Sciatic nerve (tissue), 2 donors: ENCODE results near the gene TEX19. TPM values are rescaled to one million over a fixed set of nuclear protein-coding genes. Genes with fewer than 3 reads are reported as not detected.
A peak's percentile ranks its signal among the peaks of the same experiment; 100 is the strongest.

Source experiments
- ATAC-seq: fragments of 200-7000 bp; cut with Tn5 transposase; one replicate; pipeline ENCODE4 v1.9.1; 2020; ENCODE audit warnings: mild to moderate bottlenecking, moderate library complexity
- DNase-seq: peaks from one replicate; pipeline ENCODE4 v3.0.0-alpha.2; 2020; ENCODE audit warnings: low spot score
- intact Hi-C: fragments of 100-400 bp; cut with DNase I; formaldehyde crosslinking; loops from one replicate; pipeline ENCODE4 v1.14.2; 2022
- total RNA-seq: library from RNA; stranded (reverse); fragmentation: NEBNext Ultra II Directional; extraction: Animal tissue kit (Norgen Biotek cat#: 25700); gene quantifications from one replicate; pipeline ENCODE4 v1.2.1, GENCODE V29; 2021
- donor health status: DM: no; HTN: no; CAD: no.
- donor health status: DM: no; HTN: no; CAD: no.

Gene TEX19
- total RNA-seq, 1 donor from 2014 or later: not detected

DNA sequence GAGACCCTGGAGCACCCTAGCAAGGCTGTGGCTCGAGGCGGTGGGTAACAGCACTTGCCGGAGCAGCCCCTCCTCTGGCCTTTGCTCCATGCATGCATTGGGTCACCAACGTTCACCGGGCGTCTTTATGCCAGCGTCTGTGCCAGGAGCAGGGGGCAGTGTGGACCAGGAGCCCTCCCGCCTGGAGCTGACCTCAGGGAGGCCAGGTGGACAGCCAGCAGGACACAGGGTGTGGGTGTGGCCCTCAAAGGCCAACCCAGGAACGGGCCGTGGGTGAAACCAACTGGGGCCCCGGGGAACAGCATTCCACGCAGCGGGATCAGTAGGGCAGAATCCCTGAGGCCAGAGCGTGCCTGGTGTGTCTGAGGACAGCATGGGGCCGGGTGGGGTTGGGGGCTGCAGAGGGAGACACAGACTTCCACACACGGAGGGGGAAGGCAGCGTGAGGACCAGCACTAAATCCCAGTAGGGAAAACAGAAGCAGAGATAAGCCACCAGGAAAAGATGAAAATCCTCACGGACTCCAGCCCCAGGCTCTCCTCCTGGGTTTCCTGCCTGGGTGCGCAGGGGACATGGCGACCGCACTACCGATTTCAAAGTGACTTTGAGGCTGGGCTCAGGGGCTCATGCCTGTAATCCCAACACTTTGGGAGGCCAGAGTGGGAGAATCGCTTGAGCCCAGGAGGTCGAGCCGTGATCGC lies 38.8 kb upstream of the TEX19 start:
- ATAC-seq (no peak), DNase-seq (no peak)
- intact Hi-C loops: loop anchor here (5.0 to 10.0 kb wide), 2 partner anchors 83 to 115 kb away; no protein-coding TSS in a partner anchor

DNA sequence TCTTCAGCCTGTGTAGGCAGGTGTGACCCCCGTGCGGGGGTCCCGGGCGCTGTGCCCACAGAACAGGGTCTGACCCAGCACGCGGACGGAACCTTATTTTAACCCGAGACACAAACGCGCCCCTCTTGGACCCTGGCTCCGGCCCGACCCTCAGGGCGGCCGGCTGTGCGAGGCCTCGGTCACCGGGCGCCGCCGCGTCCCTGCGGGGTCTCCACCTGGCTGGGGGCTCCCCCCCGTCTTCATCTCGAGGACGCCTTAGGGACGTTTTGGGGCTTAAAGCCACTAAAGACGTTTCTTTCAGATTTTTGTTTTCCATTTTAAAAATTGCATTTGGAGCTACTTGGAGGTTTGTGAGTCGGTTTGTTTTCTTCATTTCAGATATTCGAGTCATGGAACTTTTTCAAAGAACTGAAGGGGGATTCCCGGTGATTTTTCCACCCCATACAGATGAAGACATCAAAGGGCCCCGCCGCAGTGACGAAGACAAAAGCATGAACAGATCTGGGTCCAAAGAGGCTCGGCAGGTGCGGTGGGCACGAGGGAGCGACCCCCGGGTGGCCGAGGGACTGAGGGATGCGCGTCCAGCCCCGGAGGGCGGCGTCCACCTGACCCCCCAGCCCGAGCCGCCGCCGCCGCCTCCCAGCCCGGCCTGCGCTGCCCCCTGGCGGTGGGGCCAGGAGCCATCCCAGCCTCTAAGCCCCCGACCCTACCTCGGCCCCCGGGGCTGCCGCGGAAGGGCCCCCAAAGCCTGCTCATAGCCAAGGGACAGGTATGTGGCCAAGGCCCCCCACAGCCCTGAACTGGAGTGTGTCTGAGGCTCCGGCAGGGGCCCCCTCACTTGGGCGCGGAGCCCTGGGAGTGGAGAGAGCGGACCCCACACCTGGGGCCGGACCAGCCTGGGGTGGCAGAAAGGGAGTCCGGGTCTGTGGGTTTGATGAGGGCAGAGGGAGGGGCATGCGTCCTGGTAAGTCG lies 37.8 kb upstream of the TEX19 start:
- DNase-seq (no peak), ATAC-seq (peak; percentile 35)
- intact Hi-C loops: loop anchor here (5.0 to 10.0 kb wide), 2 partner anchors 84 to 116 kb away; no protein-coding TSS in a partner anchor

DNA sequence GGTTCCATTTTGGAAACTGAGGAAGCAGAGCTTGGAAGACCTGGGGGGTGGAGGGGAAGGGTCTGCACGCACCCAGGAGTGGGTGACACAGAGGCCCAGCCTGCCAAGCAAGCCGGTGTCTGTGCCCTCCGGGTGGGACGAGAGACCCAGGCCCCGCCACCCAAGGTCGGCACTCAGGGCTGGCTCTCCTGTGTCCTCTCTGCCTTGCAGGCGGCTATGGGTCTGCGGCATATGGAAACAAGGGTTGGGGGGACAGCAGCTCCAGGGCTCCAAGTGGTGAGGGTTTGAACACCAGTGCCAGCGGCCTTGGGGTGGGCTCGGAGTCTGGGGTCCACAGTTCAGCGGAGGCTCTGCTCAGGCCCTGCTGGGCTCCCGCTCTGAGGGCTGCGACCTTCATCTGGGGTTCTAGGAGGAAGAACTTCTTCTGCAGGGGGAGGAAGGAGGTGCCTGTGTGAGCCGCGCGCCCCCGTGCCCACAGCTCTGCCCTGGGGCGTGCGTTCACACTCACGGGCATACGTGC lies 37.0 kb upstream of the TEX19 start:
- DNase-seq (no peak), ATAC-seq (no peak)
- intact Hi-C loops: loop anchor here (5.0 to 10.0 kb wide), 2 partner anchors 85 to 117 kb away; no protein-coding TSS in a partner anchor

- DNase-seq (no peak), ATAC-seq (no peak)
- intact Hi-C loops: loop anchor here (5.0 to 10.0 kb wide), 2 partner anchors 85 to 118 kb away; no protein-coding TSS in a partner anchor
These were observed 36.3 kb upstream of the TEX19 start for GRCh38 chr17:82322526-82323453.

GRCh38 chr17:82323514-82324234 lies 35.4 kb upstream of the TEX19 start:
- intact Hi-C loops: loop anchor here (5.0 to 10.0 kb wide), 2 partner anchors 86 to 119 kb away; no protein-coding TSS in a partner anchor
- DNase-seq (no peak), ATAC-seq (no peak)

DNA sequence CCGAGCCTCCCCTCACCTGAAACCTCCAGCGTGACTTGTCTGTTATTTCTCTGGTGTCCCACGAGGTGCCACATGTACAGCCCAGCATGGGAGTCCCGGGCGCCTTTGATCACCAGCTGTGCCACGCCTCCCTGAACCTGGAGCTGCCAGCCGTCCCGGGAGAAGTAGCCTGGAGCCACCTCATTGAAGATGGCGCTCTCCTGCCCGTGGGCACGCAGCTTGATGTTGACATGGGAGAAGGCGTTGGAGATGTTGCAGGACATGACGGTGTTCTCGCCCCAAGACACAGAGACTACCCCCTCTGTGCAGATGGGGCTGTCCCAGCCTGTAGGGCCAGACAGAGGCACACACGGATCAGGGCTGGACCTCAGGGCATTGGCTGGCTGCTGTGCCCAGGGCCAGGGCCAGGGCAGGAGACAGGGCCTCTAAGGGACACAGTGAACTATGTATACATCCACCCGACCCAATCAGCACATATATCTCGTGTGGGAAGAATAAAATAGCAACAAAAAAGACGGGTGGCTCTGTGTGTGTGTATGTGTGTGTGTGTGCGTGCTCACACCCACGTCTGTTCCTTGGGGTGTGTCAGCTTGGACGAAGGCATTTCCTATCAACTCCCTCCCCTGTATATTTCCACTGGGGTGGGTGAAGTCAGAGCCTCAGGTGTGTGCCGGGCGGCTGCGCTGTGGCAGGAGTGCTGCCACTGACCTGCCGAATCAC lies 34.3 kb upstream of the TEX19 start:
- ATAC-seq: no peak
- intact Hi-C loops: loop anchor here (5.0 to 10.0 kb wide), 2 partner anchors 87 to 120 kb away; no protein-coding TSS in a partner anchor
- no peak for DNase-seq

DNA sequence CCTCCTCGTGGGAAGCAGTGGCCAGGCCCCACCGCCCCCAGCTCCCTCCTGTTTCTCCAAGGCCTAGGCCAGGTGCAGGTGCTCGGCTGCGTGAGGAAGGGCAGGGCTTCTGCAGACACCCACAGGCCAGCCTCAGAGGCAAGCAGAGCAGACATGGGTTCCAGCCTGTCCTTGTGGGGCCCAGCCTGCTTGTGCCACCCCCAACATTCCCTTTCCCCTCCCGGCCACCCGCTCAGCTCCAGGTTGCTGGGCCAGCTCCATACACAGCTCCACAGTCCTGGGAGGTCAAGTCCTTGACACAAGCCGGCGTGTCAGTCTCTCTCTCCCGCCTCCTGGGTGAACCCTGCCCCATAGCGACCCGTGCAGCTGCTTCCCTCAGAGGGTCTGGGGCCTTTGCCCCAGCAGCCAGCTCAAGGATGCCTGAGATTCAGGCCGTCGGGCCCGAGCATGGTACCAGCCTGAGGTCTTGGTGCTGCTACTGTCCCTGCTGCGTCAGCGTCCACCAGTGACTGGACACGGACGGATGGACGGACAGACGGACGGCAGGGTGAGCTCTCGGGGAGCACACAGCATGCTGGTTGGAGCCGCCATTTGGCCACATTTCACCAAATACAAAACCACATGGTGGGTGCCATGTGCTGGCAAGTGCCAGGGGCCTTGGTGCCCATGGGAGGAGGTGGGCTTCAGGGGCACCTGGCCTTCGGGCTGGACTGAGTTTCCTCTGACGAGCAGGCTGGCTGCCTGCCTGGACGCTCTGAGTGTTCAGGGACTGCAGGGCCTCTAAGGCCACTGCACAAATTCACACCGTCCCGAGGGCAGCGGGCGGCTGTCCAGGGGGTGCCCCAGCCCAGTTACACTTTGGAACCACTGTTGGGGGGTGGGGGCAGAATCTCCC lies 33.5 kb upstream of the TEX19 start:
- intact Hi-C loops: loop anchor here (10.0 kb wide), 1 partner anchor 121 kb away; no protein-coding TSS in a partner anchor
- DNase-seq (no peak), ATAC-seq (no peak)

DNA sequence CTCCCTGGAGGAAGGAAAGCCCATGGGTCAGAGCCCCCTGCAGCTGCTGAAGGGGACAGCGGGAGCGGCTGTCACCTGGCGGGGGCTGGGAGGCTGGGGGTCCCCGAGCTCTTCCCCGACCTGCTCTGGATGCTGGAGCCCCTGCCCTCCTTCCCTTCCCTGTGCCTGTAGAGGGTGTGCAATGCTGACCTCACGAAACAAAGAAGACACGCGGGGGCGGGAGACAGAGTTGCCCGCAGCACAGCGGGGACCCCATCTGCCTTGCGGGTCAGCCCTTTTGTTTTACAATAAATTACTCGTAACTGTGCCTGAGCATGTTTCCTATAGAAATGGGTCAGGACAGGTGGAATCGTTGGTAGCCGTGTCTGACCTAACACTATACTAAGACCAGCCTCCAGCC lies 31.8 kb upstream of the TEX19 start:
- intact Hi-C loops: loop anchor here (10.0 kb wide), 1 partner anchor 122 kb away; no protein-coding TSS in a partner anchor
- no peak for ATAC-seq
- no peak for DNase-seq

- no peak for ATAC-seq
- intact Hi-C loops: loop anchor here (10.0 kb wide), 1 partner anchor 123 kb away; no protein-coding TSS in a partner anchor
- DNase-seq: no peak
These were observed 31.3 kb upstream of the TEX19 start for GRCh38 chr17:82327757-82328140.

GRCh38 chr17:82328141-82328993 lies 30.7 kb upstream of the TEX19 start:
- intact Hi-C loops: loop anchor here (10.0 kb wide), 1 partner anchor 124 kb away; no protein-coding TSS in a partner anchor
- ATAC-seq: no peak
- no peak for DNase-seq

GRCh38 chr17:82328994-82329507 lies 30.0 kb upstream of the TEX19 start:
- no peak for DNase-seq
- no peak for ATAC-seq
- intact Hi-C loops: loop anchor here (10.0 kb wide), 1 partner anchor 124 kb away; no protein-coding TSS in a partner anchor

DNA sequence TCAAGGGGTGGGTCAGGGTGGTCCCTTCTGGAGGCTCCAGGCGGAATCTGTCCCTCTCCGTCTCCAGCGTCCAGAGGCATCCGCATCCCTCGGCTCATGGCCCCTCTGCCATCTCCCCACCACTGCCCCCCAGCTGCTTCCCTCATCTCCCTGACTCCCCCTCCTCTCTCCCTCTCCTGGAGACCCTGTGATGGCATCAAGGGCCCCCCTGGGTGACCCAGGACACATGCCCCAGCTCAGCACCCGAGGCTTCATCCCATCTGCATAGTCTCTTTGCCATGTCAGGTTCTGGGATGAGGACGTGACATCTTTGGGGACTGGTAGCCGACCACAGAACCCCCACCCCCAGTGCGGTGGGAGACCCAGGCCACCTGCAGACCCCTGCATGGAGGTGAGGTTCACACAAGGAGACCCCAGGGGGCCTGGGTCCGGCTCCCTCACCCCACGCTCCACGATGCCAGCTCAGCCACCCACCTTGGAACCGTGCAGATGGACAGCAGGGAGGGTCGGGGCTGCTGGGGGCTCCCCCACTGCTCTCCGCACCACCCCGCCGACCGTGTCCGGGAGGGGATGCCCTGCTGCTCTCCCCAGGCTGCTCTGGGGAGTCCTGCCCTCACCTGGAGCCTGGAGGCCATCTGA lies 29.2 kb upstream of the TEX19 start:
- ATAC-seq: no peak
- intact Hi-C loops: loop anchor here (10.0 kb wide), 1 partner anchor 125 kb away; no protein-coding TSS in a partner anchor
- no peak for DNase-seq

- intact Hi-C loops: no loop called here
- ATAC-seq (no peak), DNase-seq (peak; percentile 71)
These were observed 28.5 kb upstream of the TEX19 start for GRCh38 chr17:82330322-82331239.
